Measurements from ENCODE around the gene FEZF1. TPM values are rescaled to one million over a fixed set of nuclear protein-coding genes. Genes with fewer than 3 reads are reported as not detected.

Gene FEZF1
- total and polyA plus RNA-seq, 2 of the 4 experiments (the other 2 are of a cell fraction) = not detected

DNA sequence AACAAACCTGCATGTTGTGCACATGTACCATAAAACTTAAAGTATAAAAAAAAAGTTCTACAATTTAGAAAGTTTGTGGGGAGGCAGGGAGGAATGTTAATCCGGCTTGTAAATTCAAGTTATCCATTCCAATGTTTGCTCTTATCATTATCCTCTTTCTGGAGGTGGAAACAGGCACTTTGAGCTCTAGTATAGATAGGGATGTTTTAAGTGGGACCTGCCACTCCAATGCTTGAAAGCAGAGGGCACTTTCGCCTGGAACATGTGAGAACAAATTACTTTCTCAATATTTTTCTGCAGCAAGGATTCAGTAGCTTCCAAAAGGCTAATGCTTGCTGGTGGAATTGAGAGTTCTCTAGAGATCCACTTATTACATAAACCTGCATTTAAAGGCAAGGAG, 45.6 kb downstream of the FEZF1 start:
- DNase-seq (no peak), ATAC-seq (ENCODE audit: low read depth) (no peak)
- no peaks in the 10 kb centered on the region for H3K36me3 ChIP-seq (ENCODE audit: control insufficient read depth, insufficient read depth, low read length)
- H3K4me2 ChIP-seq (ENCODE audit: low read depth, low read length) = no peak overlapping the region
- POLR2A ChIA-PET (ENCODE audit: unreplicated experiment) = no interaction called here
- H3K14ac ChIP-seq (replicated peaks; ENCODE audit: low read depth, low read length) = no peak overlapping the region
- no peak overlapping the region for H4K91ac ChIP-seq (ENCODE audit: insufficient read depth, low read depth, low read length)
- H3K4ac ChIP-seq (ENCODE audit: low read depth, low read length) = no peak overlapping the region
- dilution Hi-C loops (cut with HindIII; ENCODE audit: low sequenced_read_pairs, unreplicated experiment) (no loop called here), in situ Hi-C loops (cut with MboI; ENCODE audit: low sequenced_read_pairs) (no loop called here), intact Hi-C loops (cut with micrococcal nuclease) (no loop called here)
- H2BK15ac ChIP-seq (ENCODE audit: low read depth, low read length) = no peak overlapping the region
- H3K56ac ChIP-seq (ENCODE audit: extremely low read depth, insufficient read depth, low read length) = no peak overlapping the region
- no peak overlapping the region for H4K8ac ChIP-seq (ENCODE audit: low read depth in 2 of 2, low read length in 2 of 2)
- no TSS peak for BruUV-seq (replicated peaks)
- H2AK9ac ChIP-seq (replicated peaks; ENCODE audit: low read depth, low read length, poor library complexity) = no peak overlapping the region
- H3K18ac ChIP-seq (ENCODE audit: low read depth, low read length) = no peak overlapping the region
- no peaks in the 10 kb centered on the region for H4K20me1 ChIP-seq (ENCODE audit: insufficient read depth, low read length)
- H3K4me1 ChIP-seq (ENCODE audit: control insufficient read depth, insufficient read depth, low read length) = no peaks in the 10 kb centered on the region
- H3K79me1 ChIP-seq (ENCODE audit: low read depth in 1 of 2, low read length in 2 of 2) = no peaks in the 10 kb centered on the region
- no peak overlapping the region for H3K23ac ChIP-seq (ENCODE audit: low read depth, low read length)
- H3K27ac ChIP-seq (ENCODE audit: insufficient read depth, low read length) = no peak overlapping the region
- no peak overlapping the region for H2BK120ac ChIP-seq (ENCODE audit: low read depth, low read length)
- CTCF ChIA-PET = no interaction called here
- no peak overlapping the region for H3K4me3 ChIP-seq (ENCODE audit: insufficient read depth, low read depth, low read length)
- H3K27me3 ChIP-seq (ENCODE audit: control insufficient read depth, insufficient read depth, low read length) = no peaks in the 10 kb centered on the region
- no CpG with 5 or more reads among the region's 2 CpGs for WGBS, 2 experiments (ENCODE audit: extremely low coverage in 2 of 2, insufficient read length in 1 of 2)
- H3K9me3 ChIP-seq (ENCODE audit: control insufficient read depth, insufficient read depth, low read length) = no peaks in the 10 kb centered on the region
- no peak overlapping the region for H2AFZ ChIP-seq (replicated peaks; ENCODE audit: low read length, poor library complexity)
- no peak overlapping the region for H4K5ac ChIP-seq (ENCODE audit: low read depth, low read length)
- no peak overlapping the region for H2BK20ac ChIP-seq (ENCODE audit: low read depth, low read length)
- H2AK5ac ChIP-seq (ENCODE audit: low read depth, low read length) = no peak overlapping the region
- no peak overlapping the region for H3K9ac ChIP-seq (ENCODE audit: low read depth, low read length)
- TF ChIP-seq NFE2L2 (IDR thresholded peaks at IDR 0.05; ENCODE audit: low read depth, low read length) (no peak), CEBPB (IDR thresholded peaks at IDR 0.05; ENCODE audit: low read depth, low read length) (no peak), CHD1 (IDR thresholded peaks at IDR 0.05; ENCODE audit: low read depth, low read length) (no peak)
- no peak overlapping the region for H2BK5ac ChIP-seq (ENCODE audit: low read depth, low read length, poor library complexity, severe bottlenecking)
- H3K9me1 ChIP-seq (ENCODE audit: insufficient read depth, low read length) = no peaks in the 10 kb centered on the region

Data from IMR-90 (cell line).